ENCODE measurements around the gene GSTT4.

GSTT4 gene

GRCh38 chr22:24026056-24026455, 20.8 kb upstream of the GSTT4 start:
- TF ChIP-seq SIN3A (IDR thresholded peaks at IDR 0.05; ENCODE audit: borderline replicate concordance, insufficient read depth, low read length), result no peak
- TF ChIP-seq POLR2AphosphoS5 (IDR thresholded peaks at IDR 0.05; ENCODE audit: low read depth, low read length), result no peak
- no peak for TF ChIP-seq FOXP2 (optimal IDR thresholded peaks at IDR 0.05; ENCODE audit: borderline replicate concordance, extremely low read depth, extremely low read length, insufficient read depth)
- no peak for TF ChIP-seq REST (IDR thresholded peaks at IDR 0.05; ENCODE audit: insufficient read depth in 1 of 2, low read depth in 2 of 2, low read length in 2 of 2)
- TF ChIP-seq TAF1 (IDR thresholded peaks at IDR 0.05; ENCODE audit: borderline replicate concordance, insufficient read depth, low read length), result no peak

GRCh38 chr22:24025475-24025874, 20.2 kb upstream of the GSTT4 start:
- TF ChIP-seq SIN3A (IDR thresholded peaks at IDR 0.05; ENCODE audit: borderline replicate concordance, insufficient read depth, low read length) (no peak), REST (IDR thresholded peaks at IDR 0.05; ENCODE audit: insufficient read depth in 1 of 2, low read depth in 2 of 2, low read length in 2 of 2) (no peak), FOXP2 (optimal IDR thresholded peaks at IDR 0.05; ENCODE audit: borderline replicate concordance, extremely low read depth, extremely low read length, insufficient read depth) (no peak), TAF1 (IDR thresholded peaks at IDR 0.05; ENCODE audit: borderline replicate concordance, insufficient read depth, low read length) (no peak), POLR2AphosphoS5 (IDR thresholded peaks at IDR 0.05; ENCODE audit: low read depth, low read length) (no peak)

- TF ChIP-seq TAF1 (IDR thresholded peaks at IDR 0.05; ENCODE audit: borderline replicate concordance, insufficient read depth, low read length) (no peak), SIN3A (IDR thresholded peaks at IDR 0.05; ENCODE audit: borderline replicate concordance, insufficient read depth, low read length) (no peak), FOXP2 (optimal IDR thresholded peaks at IDR 0.05; ENCODE audit: borderline replicate concordance, extremely low read depth, extremely low read length, insufficient read depth) (no peak), REST (IDR thresholded peaks at IDR 0.05; ENCODE audit: insufficient read depth in 1 of 2, low read depth in 2 of 2, low read length in 2 of 2) (no peak), POLR2AphosphoS5 (IDR thresholded peaks at IDR 0.05; ENCODE audit: low read depth, low read length) (no peak)
Observed at GRCh38 chr22:24024354-24024753, 19.1 kb upstream of the GSTT4 start.

GRCh38 chr22:24023204-24023789, 18.0 kb upstream of the GSTT4 start:
- TF ChIP-seq FOXP2 (optimal IDR thresholded peaks at IDR 0.05; ENCODE audit: borderline replicate concordance, extremely low read depth, extremely low read length, insufficient read depth) (no peak), REST (IDR thresholded peaks at IDR 0.05; ENCODE audit: insufficient read depth in 1 of 2, low read depth in 2 of 2, low read length in 2 of 2) (no peak), TAF1 (IDR thresholded peaks at IDR 0.05; ENCODE audit: borderline replicate concordance, insufficient read depth, low read length) (no peak), POLR2AphosphoS5 (IDR thresholded peaks at IDR 0.05; ENCODE audit: low read depth, low read length) (no peak), SIN3A (IDR thresholded peaks at IDR 0.05; ENCODE audit: borderline replicate concordance, insufficient read depth, low read length) (no peak)

All from PFSK-1 (cell line).